ENCODE results near the gene CD247.

Gene CD247

DNA sequence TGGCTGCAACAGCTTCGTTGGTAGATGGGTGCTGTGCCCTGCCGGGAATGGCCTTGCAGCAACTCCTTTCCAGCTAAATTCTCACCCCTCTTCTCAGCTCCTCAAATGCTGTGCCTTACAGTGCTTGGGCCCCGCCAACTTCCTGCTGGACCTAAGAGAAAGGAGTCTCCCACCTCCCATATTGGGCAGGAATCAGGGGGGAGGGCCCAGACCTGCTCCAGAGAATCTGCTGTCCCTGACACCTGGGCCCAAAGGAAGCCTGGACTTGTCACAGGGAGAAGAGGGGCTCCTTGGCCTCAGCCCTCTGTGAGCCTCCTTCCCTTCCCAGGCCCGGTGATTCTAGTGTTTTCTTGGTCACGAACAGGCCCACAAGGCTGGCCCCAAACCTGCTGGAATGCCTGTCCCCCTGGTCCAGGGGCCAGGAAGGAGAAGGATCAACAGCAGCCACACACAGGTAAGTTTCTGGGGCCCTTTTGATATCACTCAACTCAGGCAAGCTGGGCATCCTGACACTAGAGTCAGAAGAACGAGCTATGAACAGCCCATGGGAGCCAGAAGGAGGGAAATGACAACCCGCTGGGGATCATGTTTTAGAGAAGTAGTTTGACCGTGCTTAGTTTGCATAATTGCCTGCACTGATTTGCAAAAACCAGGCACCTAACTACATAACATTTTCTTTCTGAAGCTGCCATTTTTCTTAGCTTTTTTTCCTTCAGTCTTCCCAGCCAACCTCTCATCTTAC, 86.2 kb downstream of the CD247 start:
- no peak for DNase-seq

DNA sequence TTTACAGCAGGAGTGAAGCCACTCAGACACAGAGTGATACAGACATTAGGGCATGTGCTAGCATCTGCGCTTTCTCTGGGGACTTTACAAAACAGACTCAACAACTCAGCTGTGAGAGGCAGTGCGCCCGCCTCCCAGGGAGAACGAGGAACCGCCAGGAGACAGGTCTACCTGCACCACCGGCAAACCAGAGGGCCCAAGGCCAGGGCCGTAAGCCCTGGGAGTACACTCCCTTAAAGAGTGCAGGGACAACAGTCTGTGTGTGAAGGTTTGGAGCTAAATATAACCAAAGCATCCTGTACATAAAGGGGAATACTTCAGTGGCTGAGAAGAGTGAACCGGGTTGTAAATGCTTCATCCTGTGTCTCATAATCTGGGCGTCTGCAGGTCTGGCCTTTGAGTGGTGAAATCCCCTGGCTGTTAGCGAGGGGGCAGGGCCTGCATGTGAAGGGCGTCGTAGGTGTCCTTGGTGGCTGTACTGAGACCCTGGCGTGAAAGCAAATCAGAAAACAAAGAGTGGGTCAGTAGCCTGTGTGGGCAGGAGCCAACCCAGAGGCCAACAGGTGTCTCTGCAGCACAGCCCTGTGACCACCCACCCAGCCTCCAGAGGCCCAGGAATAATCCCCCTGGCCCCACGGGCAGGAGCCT, 86.9 kb downstream of the CD247 start:
- DNase-seq: no peak

DNA sequence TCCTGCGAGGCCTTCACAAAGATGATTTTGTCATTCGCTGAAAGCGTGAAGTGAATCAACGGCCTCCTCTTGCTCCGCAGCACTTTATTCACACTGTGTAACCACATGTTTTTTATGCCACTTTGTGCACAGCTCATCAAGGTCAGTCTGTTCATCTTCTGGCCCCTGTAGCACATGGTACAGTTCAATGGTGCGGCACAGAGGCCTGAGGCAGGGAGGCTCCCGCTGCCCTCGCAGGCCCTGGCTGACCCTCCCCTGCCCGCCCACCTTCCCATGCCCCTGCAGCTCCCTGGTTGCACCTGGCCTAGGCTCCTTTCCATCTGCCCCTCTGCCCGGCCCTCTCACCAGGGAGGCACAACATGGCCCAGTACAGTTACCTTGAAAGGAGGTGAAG, 87.5 kb downstream of the CD247 start:
- DNase-seq: no peak

DNA sequence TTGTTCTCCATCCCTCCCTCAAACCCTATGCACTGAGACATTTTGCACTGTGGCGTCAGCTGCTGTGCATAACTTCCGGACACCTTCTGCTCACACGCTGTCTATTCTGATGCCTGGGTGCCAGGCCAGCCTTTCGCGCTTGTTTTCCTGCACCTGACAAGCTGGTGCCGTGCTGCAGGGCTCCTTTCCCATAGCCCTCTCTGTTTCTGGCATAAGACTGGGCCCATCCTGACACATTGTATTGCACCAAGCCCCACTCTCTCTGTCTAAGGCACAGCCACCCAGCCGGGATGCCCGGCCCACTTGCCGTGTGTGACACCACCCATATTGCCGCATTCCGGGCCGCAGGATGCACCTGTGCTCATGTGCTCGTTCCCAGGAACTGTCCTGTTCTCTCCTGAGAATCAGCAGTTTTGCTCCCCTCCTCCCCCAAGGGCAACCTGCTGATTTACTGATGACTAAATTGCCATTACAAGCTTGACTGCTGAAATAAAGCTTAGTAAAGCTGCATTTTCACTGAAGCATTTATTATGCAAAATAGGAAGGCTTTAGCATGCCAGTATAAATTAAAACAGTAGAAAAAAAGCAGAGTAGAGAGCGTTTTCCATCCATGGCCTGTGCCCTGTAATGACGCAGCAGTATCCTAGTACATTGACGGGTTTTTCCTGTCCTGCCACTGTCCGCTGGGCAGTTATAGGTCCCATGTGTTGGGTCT, 88.0 kb downstream of the CD247 start:
- DNase-seq: no peak

DNA sequence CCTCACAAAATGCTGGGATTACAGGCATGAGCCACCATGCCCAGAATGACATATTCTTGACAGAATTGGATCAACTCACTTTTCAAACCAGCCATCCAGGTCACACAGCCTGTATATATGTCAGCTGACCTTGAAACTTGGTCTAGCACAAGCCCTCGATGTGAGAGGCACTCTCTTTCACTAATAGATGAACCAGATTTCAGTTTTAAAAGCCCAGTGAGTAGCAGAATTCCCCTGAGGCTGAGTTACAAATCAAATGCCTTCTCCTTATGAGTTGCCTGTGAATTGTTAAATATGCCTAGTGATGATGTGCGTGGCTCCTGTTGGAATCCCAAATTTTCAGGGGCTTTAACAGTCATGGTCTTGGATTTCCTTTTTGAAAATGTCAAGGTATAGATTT, 88.7 kb downstream of the CD247 start:
- DNase-seq: no peak

DNA sequence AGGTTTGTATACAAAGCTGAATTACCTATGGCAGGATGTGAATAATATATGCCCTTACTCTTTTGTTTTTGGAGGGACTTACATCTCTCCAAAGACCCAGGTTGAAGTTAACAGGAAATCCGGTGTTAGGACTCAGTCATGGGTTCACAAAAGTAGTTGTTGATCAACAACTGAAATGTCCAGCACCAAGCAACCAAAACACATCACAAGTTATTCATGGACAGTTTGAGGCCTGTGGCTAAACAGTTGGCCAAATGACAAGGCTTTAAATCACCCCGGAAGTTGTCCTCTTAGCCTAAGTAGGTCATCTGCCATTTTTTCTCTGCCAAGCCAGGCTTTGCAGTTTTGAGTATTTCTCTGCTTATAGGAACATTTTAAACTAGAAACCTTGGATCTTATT, 89.9 kb downstream of the CD247 start:
- DNase-seq: no peak

DNA sequence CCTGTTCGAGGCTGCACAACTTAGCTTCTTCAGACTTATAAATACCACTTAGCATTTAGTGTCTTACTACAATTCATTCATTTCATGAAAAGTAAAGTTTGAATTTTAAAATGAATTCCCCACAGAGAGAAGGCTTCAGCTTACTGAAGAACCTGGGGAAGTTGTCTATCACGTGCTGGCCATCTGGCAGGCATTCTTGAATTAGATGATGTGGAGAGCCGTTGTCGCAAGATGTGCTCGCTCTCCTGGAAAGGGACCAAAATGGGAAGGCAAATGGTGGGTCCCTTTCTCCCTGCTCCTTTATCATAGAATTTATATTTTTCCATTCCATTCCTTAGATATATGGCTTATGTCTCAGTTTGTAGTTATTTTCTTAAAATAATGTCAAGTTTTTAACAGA, 90.5 kb downstream of the CD247 start:
- no peak for DNase-seq

DNA sequence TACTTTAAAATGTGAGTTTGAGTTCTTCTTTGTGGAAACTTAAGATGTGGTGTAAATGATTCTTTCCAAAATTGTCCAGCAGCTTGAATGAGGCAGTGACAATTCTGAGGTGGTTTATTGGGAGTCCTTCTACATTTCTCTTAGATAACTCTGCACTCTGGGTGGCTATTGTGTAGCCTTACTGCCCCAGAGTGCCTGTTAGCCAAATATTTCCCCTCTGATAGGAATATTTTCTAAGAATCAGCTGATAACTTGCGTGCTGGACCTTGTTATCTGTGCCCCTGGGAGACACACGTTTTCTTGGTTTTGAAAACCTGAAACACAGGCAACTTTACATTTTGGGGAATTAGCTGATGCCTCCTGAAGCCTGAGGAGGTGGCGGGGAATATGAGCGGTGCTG, 91.6 kb downstream of the CD247 start:
- no peak for DNase-seq

DNA sequence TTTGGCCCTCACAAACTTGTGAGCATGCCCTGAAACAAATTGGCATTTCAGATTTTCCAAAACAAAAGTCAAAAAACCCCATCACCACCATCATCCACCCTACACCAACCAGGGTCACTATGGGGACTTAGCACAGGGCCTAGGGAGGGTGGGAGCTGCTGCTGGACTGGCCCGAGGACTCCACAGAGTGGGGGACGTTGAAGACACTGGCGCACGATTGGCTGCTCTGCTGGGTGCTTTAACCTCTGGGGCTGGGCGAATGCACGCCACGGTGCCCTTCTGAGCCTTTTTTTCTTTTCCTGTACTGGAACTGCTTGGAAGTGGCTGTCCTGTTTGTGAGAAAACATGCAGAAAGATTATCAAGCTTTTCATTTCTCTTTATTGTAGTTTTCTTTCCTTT, 92.8 kb downstream of the CD247 start:
- no peak for DNase-seq

DNA sequence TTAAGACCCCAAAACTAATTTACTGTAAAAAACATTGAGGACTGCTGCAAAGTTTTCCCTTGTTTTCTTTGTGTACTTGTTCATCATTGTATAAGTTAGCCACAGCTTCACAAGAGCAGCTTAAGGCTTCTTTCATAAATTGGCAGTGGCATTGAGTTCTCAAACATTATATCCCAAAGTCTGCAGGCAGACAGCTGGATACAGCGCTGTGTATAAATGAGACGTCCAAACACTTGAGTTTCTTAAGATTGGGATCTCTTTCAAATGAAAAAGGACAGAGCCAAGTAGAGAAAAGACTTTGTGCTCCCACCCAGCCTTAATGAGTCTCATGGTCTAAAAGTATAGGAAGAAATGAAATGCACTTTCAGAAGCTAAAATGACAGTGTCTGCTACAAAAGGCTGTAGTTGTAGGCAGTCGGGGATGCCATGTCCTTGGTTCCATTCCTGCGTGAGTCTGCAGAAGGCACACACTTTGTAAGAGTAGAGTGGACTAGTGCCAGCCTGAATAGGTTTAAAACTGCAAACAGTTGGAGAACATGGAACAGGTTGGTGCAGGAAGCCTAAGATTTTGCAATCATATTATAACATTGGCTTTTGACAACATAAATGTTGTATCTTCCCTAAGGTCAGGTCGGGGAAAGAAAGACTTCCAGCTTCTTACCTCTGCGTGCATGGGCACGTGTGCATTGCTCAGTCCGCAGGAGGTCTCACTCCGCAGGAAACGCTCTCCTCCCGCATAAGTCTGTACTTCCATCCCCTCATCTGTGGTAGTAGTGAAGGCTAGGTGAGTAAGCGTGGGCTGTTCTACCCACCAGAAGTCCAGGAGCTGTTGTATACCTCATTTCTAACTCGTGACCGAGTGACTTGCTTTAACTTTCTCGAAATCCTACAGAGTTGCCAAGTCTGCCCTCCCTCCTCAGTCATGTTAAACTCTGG, 94.4 kb downstream of the CD247 start:
- DNase-seq: no peak

DNA sequence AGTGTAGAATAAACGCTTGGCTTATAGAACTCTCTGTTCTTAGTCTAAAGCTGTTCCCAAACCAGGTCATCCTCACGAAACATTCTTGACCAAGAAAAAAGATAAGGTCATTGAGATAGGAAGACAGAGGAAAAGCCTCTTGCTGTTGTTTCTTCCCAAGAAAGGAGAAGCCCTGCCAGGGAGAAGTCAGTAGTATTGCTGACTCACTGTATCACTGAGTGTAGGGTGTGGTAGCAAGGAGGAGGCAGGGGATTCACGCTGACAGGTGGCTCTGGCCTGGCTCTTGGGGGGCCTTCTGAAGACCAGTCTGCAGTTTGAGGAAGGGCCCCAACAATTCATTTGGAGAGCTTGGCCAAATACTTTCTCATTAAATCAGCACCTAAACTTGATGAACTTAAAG, 97.8 kb downstream of the CD247 start:
- no peak for DNase-seq

DNA sequence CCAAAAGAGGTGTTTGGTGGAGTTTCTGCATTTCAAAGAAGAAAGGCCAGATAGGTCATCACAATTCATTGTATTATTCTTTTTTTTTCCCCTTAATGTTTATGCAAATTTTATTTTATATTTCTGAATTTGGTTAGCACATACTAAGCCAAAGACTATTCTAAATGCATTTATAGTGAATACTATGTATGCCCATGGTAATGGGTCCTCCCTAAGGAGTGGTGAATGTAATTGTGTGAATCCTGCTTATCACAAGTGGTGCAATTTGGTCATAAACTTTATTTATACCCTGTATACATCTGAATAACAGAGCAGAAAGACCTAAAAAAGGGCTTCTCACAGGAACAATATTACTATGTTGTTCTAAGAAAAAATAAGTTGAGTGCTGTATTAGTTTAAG, 99.1 kb downstream of the CD247 start:
- DNase-seq: no peak

DNA sequence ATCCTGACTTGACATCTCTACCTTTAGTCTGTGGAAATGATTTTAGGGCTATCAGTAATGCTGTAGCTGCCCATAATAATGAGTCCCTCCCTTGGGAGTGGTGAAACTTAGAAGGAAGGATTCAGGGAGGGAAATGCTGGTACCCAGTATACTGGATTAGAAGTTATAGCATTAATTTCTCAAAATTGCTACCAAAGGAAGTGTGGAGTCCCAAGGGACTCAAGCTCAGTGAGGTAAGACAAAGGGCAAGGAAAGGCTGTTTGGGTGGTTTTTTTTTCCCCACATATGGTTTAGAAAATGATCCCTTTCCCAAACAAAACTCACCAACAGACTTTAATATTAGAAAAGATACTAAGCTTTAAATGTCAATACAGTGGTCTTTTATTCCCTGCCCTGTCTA, 99.9 kb downstream of the CD247 start:
- no peak for DNase-seq

DNA sequence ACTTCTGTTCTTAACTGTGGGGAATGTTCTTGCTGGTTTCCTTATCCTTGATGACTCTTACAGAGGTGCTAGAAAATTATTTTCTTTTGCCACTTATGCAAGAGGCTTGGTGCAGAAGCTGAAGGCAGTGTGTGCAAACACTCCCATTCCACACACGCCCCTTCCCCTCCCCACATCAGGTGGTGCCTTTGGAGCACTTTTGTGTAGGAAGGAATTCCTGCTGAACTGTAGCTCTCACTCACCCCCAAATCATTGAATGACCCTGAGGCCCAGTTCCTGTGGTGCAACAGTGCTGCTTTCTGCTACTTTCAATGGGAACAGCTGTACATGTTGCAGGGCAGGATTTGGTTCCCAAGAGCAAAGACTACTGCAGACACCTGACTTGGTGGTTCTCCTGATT, 101.8 kb downstream of the CD247 start:
- no peak for DNase-seq

DNA sequence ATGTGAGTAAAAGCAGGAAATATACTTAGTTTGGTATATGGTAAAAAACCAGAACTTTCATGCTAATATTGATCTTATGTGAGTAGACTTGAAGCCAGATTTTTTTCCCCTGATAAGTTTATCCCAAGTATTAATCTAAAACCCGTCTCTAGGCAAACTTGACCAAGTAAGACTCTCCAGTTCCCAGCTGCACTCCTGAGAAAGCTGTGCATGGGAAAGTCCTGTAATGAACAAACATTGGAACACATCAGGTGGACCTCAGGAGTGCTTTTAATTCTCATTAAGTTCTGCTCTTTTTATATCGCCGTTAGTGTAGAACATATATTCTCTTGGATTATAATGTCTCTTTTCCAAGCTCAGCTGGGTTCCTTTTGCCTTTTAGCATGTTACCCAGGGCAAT, 105.0 kb downstream of the CD247 start:
- no peak for DNase-seq

DNA sequence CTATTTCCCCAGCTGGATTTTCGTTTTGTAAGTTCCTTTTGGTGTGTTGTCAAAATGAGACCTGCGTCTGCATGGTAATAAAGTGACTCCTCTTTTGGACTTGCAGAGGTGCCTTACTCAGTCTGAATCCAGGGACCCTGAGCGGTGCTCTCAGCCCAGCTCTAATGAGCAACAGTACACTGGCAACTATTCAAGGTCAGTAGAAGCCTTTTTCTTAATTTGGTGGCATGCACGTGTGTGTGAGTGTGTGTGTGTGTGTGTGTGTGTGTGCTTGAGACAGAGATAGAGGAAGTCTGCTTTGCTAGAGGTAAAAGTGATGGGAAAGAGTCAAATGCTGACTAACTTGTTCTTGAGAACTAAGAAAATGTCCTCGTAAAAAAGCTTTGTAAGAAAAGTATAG, 105.4 kb downstream of the CD247 start:
- DNase-seq: no peak

DNA sequence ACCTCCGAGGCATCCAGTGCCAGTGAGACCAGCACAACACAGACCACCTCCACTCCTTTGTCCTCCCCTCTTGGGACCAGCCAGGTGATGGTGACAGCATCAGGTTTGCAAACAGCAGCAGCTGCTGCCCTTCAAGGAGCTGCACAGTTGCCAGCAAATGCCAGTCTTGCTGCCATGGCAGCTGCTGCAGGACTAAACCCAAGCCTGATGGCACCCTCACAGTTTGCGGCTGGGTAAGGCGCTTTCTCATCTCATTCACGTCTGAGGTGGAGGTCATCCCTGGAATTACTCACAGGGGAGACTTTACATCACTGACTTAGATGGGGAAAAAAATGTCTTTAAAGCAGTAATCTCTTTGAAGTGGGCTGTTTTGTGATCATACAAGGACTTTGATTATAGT, 106.3 kb downstream of the CD247 start:
- DNase-seq: no peak

DNA sequence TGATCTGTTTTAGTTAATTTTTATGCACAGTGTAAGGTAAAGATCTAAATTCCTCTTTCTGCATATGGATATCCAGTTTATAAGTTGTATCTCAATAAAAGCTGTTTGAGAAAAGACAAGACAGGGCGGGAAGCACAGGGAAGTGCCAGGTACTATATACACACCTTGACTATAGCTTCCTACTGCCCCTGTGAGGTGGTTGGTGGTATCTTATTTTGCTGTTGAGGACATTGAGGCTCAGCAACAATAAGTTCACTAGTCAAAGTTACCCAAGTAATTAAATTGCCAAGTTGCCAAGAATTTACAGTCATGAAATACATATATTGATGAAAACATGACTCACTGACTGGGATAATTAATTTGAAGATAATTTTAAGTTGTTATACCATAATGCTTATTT, 109.1 kb downstream of the CD247 start:
- DNase-seq: no peak

DNA sequence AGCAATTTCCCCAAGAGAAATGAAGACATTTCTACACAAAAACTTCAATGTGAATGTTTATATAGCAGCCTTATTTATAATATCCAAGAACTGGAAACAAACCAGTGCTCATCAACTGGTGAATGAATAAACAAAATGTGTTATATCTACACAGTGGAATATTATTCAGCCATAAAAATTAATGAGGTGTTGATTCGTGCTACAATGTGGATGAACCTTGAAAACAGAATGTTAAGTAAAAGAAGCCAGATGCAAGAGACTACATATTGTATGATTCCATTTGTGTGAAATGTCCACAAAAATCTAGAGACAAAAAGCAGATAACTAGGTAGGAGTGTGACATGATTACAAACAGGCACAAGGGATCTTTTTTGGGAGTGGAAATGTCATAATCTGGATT, 110.0 kb downstream of the CD247 start:
- no peak for DNase-seq

DNA sequence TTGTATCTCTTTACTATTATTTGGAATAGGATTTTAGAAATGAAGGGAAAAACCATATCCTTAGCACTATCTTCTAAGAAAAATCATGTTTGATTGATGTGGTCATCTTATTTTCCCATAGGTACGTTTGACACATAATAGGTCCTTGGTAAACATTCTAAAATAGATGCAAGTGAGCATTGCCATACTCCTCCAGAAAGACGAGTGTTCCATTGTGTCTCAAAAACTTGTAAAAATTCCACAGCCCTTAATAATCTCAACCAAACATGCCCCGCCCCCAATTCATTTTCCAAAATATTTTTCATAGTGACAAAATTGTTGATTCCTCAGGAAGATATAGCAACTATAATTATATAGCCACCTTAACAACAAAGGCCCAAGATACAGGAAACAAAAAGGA, 113.4 kb downstream of the CD247 start:
- no peak for DNase-seq

DNA sequence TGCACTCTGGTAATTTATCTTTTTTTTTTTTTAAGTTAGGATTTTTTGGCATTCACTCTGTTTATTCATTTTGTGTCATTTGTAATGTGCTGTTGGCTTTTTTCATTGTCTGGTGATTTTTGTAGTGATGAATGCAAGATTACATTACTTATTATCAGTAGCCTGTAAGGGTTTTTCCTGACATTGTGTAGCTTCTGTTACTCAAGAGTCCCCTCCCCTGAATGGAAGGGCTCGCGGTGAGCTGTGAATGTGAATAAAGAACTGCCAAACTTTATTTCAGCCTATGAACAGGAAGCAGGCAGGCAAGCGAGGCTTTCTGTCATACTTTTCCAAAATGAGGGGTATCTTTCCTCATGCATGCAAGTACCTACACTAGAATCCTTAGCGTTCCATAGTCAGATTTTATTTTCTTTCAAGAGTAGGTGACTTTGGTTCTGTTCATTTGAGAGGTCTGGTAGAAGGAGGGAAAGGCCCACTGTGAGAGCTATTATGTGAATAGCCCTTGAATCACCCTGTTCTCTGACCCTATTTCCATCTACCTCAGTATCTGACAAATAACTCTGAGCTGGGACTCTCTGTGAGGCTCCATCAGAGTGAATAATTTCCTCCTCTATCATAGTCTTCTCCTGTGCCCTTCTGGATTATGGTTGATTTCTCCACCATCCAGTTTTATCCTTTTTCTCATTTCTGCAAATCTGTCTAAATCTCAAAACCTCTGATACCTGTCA, 114.0 kb downstream of the CD247 start:
- no peak for DNase-seq

DNA sequence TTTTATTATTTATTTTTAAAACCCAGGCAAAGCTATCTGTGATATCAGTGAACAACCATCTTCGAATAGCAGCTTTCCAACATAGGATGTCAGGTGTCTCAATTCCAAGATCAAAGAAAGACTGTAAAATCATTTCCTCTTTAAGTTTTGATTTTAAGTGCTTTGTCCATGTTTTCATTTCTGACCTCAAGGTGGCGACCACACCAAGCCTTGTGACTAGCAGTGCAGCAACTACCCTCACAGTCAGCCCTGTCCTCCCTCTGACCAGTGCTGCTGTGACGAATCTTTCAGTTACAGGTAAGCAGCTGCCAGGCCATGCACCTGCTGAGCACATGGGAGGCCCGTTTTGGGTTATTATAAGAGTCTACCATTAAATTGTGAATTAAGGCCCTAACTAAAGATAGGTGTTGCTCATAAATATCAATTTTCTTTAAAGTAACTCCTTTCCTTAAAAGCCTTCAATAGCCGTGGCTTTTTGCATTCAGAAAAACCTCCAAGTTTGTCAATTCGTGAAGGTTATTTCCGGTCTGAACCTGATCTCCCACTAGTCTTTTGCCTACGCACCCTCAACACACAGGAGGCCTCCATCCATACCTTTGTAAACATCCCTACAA, 117.0 kb downstream of the CD247 start:
- DNase-seq: peak; percentile 19
